T-helper 1 cell (primary cell): ENCODE measurements around the gene NUAK1.
"Not testable (repeated sequence)": the region's sequence is repeated elsewhere in the genome, so short reads cannot be mapped to it uniquely, and the experiment has no call there.

ENCODE experiments used
- DNase-seq, 5 donors: peaks; one replicate each; pipeline ENCODE4 v3.0.0-alpha.2; 2012 to 2020

Gene NUAK1

GRCh38 chr12:106146987-106147386, 8.2 kb upstream of the NUAK1 start:
- DNase-seq = no peak

- DNase-seq = no peak
These were observed 7.0 kb upstream of the NUAK1 start for GRCh38 chr12:106145539-106146447.

GRCh38 chr12:106144847-106145246, 6.1 kb upstream of the NUAK1 start:
- DNase-seq = no peak

GRCh38 chr12:106142591-106143261, 4.0 kb upstream of the NUAK1 start:
- no peak for DNase-seq

GRCh38 chr12:106141920-106142319, 3.2 kb upstream of the NUAK1 start:
- DNase-seq = not testable (repeated sequence)

- DNase-seq = no peak
These were observed 2.7 kb upstream of the NUAK1 start for GRCh38 chr12:106141452-106141851.

GRCh38 chr12:106141003-106141402, 2.2 kb upstream of the NUAK1 start:
- no peak for DNase-seq

- no peak for DNase-seq
These were observed 1.7 kb upstream of the NUAK1 start for GRCh38 chr12:106140223-106140986.

- peak in 1 of 5 donors; percentile 4 for DNase-seq
These were observed 843 bp upstream of the NUAK1 start for GRCh38 chr12:106139422-106140171.

- no peak for DNase-seq
These were observed 459 bp downstream of the NUAK1 start for GRCh38 chr12:106138357-106138632.

GRCh38 chr12:106137530-106138356, 1.0 kb downstream of the NUAK1 start:
- DNase-seq = no peak

GRCh38 chr12:106136263-106136662, 2.5 kb downstream of the NUAK1 start:
- peak; percentile 32 to 66 (median 44) for DNase-seq

GRCh38 chr12:106135781-106136180, 3.0 kb downstream of the NUAK1 start:
- no peak for DNase-seq

GRCh38 chr12:106135075-106135474, 3.7 kb downstream of the NUAK1 start:
- no peak for DNase-seq

- no peak for DNase-seq
These were observed 4.3 kb downstream of the NUAK1 start for GRCh38 chr12:106134294-106134949.

- no peak for DNase-seq
These were observed 5.3 kb downstream of the NUAK1 start for GRCh38 chr12:106133136-106134087.

GRCh38 chr12:106132175-106133135, 6.3 kb downstream of the NUAK1 start:
- no peak for DNase-seq

GRCh38 chr12:106131676-106132075, 7.1 kb downstream of the NUAK1 start:
- no peak for DNase-seq
